Measurements from ENCODE around the gene KCNE3. TPM values are rescaled to one million over a fixed set of nuclear protein-coding genes. Genes with fewer than 3 reads are reported as not detected.

KCNE3 gene
- total RNA-seq, 1 donor from 2014 or later = not detected

- no peak overlapping the region for H3K4me3 Mint-ChIP-seq
- DNase-seq = no peak
- peaks cover 2% of the 10 kb centered on the region for H3K4me1 Mint-ChIP-seq
- no peak for TF ChIP-seq CTCF (IDR thresholded peaks at IDR 0.05)
- ATAC-seq (ENCODE audit: low read depth) = no peak
- H3K27me3 Mint-ChIP-seq = peaks cover 10% of the 10 kb centered on the region
- intact Hi-C loops (cut with micrococcal nuclease) = no loop called here
- H3K36me3 Mint-ChIP-seq (ENCODE audit: low read depth) = no peaks in the 10 kb centered on the region
- CTCF ChIA-PET = no interaction called here
- no peak overlapping the region for H3K27ac Mint-ChIP-seq
- POLR2A ChIA-PET = interaction anchor here (1.0 kb wide), 1 partner anchor 22 kb away, joined by 7 read pairs; the partner anchor contains the start of gene LIPT2
- H3K9me3 Mint-ChIP-seq = no peaks in the 10 kb centered on the region
These were observed 4.5 kb upstream of the KCNE3 start for GRCh38 chr11:74471668-74472429.

- no peak overlapping the region for H3K4me3 Mint-ChIP-seq
- ChIA-PET CTCF (no interaction called here), POLR2A (no interaction called here)
- intact Hi-C loops (cut with micrococcal nuclease) = no loop called here
- TF ChIP-seq CTCF (IDR thresholded peaks at IDR 0.05) = no peak
- H3K36me3 Mint-ChIP-seq (ENCODE audit: low read depth) = no peaks in the 10 kb centered on the region
- peaks cover 2% of the 10 kb centered on the region for H3K4me1 Mint-ChIP-seq
- ATAC-seq (ENCODE audit: low read depth) = no peak
- no peaks in the 10 kb centered on the region for H3K9me3 Mint-ChIP-seq
- DNase-seq = no peak
- H3K27ac Mint-ChIP-seq = no peak overlapping the region
- peaks cover 18% of the 10 kb centered on the region for H3K27me3 Mint-ChIP-seq
These were observed 3.7 kb upstream of the KCNE3 start for GRCh38 chr11:74471037-74471436.

GRCh38 chr11:74470526-74470925 is 3.2 kb upstream of the KCNE3 start:
- no peak for TF ChIP-seq CTCF (IDR thresholded peaks at IDR 0.05)
- intact Hi-C loops (cut with micrococcal nuclease) = no loop called here
- ChIA-PET CTCF (no interaction called here), POLR2A (no interaction called here)
- no peaks in the 10 kb centered on the region for H3K9me3 Mint-ChIP-seq
- H3K36me3 Mint-ChIP-seq (ENCODE audit: low read depth) = no peaks in the 10 kb centered on the region
- H3K4me3 Mint-ChIP-seq = no peak overlapping the region
- peaks cover 2% of the 10 kb centered on the region for H3K4me1 Mint-ChIP-seq
- ATAC-seq (ENCODE audit: low read depth) = no peak
- peaks cover 22% of the 10 kb centered on the region for H3K27me3 Mint-ChIP-seq
- H3K27ac Mint-ChIP-seq = no peak overlapping the region
- no peak for DNase-seq

- POLR2A ChIA-PET = no interaction called here
- no peak overlapping the region for H3K27ac Mint-ChIP-seq
- no peaks in the 10 kb centered on the region for H3K36me3 Mint-ChIP-seq (ENCODE audit: low read depth)
- no peak for TF ChIP-seq CTCF (IDR thresholded peaks at IDR 0.05)
- no peak for ATAC-seq (ENCODE audit: low read depth)
- no peak overlapping the region for H3K4me3 Mint-ChIP-seq
- no peaks in the 10 kb centered on the region for H3K9me3 Mint-ChIP-seq
- intact Hi-C loops (cut with micrococcal nuclease) = no loop called here
- peaks cover 28% of the 10 kb centered on the region for H3K27me3 Mint-ChIP-seq
- DNase-seq = no peak
- CTCF ChIA-PET = no interaction called here
- peaks cover 2% of the 10 kb centered on the region for H3K4me1 Mint-ChIP-seq
These were observed 1.6 kb upstream of the KCNE3 start for GRCh38 chr11:74468936-74469335.

- no peaks in the 10 kb centered on the region for H3K36me3 Mint-ChIP-seq (ENCODE audit: low read depth)
- peaks cover 2% of the 10 kb centered on the region for H3K4me1 Mint-ChIP-seq
- H3K4me3 Mint-ChIP-seq = no peak overlapping the region
- TF ChIP-seq CTCF (IDR thresholded peaks at IDR 0.05) = no peak
- intact Hi-C loops (cut with micrococcal nuclease) = no loop called here
- H3K27ac Mint-ChIP-seq = no peak overlapping the region
- H3K9me3 Mint-ChIP-seq = no peaks in the 10 kb centered on the region
- POLR2A ChIA-PET = no interaction called here
- ATAC-seq (ENCODE audit: low read depth) (no peak), DNase-seq (no peak)
- CTCF ChIA-PET = no interaction called here
- peaks cover 28% of the 10 kb centered on the region for H3K27me3 Mint-ChIP-seq
These were observed 1.2 kb upstream of the KCNE3 start for GRCh38 chr11:74468521-74468920.
